ENCODE data around the gene MOB3C.

MOB3C gene

DNA sequence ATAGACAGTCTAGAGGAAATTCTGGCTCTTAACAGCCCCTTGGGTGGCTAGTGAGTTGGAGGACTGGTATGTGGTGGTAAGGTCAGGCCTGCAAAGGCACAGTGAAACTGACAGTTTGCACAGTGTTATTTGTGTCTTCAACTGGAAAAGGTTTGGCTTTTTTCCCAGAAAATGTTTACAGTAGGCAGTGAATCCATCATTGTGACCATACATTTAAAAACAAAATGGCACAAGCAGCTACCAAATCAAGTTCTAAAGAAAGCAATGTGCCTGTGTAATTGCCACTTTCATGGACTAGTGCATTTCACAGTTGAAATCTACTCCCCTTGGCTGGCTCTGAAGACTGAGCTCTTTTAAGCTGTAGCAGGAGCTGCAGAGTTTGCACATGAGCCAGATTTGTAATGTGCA lies 26.8 kb upstream of the MOB3C start:
- TF ChIP-seq, protein P1, sequence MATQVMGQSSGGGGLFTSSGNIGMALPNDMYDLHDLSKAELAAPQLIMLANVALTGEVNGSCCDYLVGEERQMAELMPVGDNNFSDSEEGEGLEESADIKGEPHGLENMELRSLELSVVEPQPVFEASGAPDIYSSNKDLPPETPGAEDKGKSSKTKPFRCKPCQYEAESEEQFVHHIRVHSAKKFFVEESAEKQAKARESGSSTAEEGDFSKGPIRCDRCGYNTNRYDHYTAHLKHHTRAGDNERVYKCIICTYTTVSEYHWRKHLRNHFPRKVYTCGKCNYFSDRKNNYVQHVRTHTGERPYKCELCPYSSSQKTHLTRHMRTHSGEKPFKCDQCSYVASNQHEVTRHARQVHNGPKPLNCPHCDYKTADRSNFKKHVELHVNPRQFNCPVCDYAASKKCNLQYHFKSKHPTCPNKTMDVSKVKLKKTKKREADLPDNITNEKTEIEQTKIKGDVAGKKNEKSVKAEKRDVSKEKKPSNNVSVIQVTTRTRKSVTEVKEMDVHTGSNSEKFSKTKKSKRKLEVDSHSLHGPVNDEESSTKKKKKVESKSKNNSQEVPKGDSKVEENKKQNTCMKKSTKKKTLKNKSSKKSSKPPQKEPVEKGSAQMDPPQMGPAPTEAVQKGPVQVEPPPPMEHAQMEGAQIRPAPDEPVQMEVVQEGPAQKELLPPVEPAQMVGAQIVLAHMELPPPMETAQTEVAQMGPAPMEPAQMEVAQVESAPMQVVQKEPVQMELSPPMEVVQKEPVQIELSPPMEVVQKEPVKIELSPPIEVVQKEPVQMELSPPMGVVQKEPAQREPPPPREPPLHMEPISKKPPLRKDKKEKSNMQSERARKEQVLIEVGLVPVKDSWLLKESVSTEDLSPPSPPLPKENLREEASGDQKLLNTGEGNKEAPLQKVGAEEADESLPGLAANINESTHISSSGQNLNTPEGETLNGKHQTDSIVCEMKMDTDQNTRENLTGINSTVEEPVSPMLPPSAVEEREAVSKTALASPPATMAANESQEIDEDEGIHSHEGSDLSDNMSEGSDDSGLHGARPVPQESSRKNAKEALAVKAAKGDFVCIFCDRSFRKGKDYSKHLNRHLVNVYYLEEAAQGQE (IDR thresholded peaks at IDR 0.05; ENCODE audit: insufficient read depth in 1 of 2, low read depth in 2 of 2, low read length in 2 of 2): no peak
- TF ChIP-seq FOXP2 (optimal IDR thresholded peaks at IDR 0.05; ENCODE audit: borderline replicate concordance, extremely low read depth, extremely low read length, insufficient read depth) (no peak), TAF1 (IDR thresholded peaks at IDR 0.05; ENCODE audit: borderline replicate concordance, insufficient read depth, low read length) (no peak), SIN3A (IDR thresholded peaks at IDR 0.05; ENCODE audit: borderline replicate concordance, insufficient read depth, low read length) (no peak), POLR2AphosphoS5 (IDR thresholded peaks at IDR 0.05; ENCODE audit: low read depth, low read length) (no peak)

DNA sequence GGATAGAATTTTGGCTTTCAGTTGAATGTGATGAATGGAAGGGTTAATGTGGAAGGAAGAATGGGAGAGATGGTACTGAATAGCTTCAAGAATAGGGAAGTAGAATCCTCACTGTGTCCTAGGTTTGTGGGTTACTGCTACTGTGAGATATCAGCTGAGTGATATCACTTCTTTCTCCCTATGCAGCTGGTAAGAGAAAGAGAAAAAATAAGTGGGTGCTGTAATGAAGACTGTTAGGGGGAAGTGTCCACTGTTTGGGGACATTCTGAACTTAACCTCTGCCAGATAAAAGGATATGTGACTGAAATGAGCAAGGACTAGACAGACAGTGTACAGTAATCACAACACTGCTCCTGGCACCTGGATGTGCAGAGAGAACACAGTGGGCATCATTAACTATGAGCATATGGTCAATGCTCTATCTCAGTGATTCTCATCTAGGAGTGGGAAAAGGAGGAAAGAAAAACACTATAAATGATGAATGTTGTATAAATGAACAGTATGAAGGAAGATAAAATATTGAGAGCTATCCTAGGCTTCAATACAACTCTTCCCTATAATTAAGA lies 25.6 kb upstream of the MOB3C start:
- TF ChIP-seq FOXP2 (optimal IDR thresholded peaks at IDR 0.05; ENCODE audit: borderline replicate concordance, extremely low read depth, extremely low read length, insufficient read depth) (no peak), POLR2AphosphoS5 (IDR thresholded peaks at IDR 0.05; ENCODE audit: low read depth, low read length) (no peak), TAF1 (IDR thresholded peaks at IDR 0.05; ENCODE audit: borderline replicate concordance, insufficient read depth, low read length) (no peak), SIN3A (IDR thresholded peaks at IDR 0.05; ENCODE audit: borderline replicate concordance, insufficient read depth, low read length) (no peak)

GRCh38 chr1:46639547-46639946 lies 22.9 kb upstream of the MOB3C start:
- no peak for TF ChIP-seq FOXP2 (optimal IDR thresholded peaks at IDR 0.05; ENCODE audit: borderline replicate concordance, extremely low read depth, extremely low read length, insufficient read depth)
- TF ChIP-seq SIN3A (IDR thresholded peaks at IDR 0.05; ENCODE audit: borderline replicate concordance, insufficient read depth, low read length): no peak
- TF ChIP-seq, protein P1 (IDR thresholded peaks at IDR 0.05; ENCODE audit: insufficient read depth in 1 of 2, low read depth in 2 of 2, low read length in 2 of 2): no peak
- TF ChIP-seq TAF1 (IDR thresholded peaks at IDR 0.05; ENCODE audit: borderline replicate concordance, insufficient read depth, low read length): no peak
- no peak for TF ChIP-seq POLR2AphosphoS5 (IDR thresholded peaks at IDR 0.05; ENCODE audit: low read depth, low read length)

- TF ChIP-seq TAF1 (IDR thresholded peaks at IDR 0.05; ENCODE audit: borderline replicate concordance, insufficient read depth, low read length): no peak
- TF ChIP-seq FOXP2 (optimal IDR thresholded peaks at IDR 0.05; ENCODE audit: borderline replicate concordance, extremely low read depth, extremely low read length, insufficient read depth): no peak
- TF ChIP-seq, protein P1 (IDR thresholded peaks at IDR 0.05; ENCODE audit: insufficient read depth in 1 of 2, low read depth in 2 of 2, low read length in 2 of 2): no peak
- no peak for TF ChIP-seq POLR2AphosphoS5 (IDR thresholded peaks at IDR 0.05; ENCODE audit: low read depth, low read length)
Measured at GRCh38 chr1:46638921-46639320, 22.3 kb upstream of the MOB3C start.

DNA sequence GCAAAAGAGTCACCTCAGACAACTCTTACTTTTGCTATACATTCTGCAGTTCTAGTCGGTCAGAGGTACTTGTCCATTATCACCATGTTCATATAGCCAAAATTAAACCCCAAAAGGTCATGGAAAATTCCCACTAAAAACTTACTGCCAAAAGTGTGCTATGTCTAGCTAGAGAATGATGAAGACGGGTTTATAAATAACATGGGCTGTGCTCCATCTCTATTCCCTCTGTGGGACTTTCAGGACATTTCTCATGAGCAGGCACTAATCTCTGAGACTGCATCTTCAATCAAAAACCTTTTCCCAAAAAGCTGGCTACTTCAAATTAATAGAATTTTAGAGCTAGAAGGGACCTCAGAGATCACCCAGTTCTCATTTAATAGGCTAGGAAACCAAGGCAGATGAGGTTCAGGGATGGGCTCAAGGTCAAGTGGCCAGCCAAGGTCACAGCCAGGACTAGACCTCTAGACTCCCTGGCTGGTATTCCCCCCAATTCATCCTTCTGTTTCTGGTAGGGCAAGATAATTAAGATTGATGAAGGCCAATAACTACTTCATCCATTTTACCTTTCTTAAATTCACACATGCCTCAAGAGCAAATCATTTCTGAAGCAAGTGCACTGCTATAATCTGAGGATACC lies 21.0 kb upstream of the MOB3C start:
- no peak for TF ChIP-seq TAF1 (IDR thresholded peaks at IDR 0.05; ENCODE audit: borderline replicate concordance, insufficient read depth, low read length)
- no peak for TF ChIP-seq SIN3A (IDR thresholded peaks at IDR 0.05; ENCODE audit: borderline replicate concordance, insufficient read depth, low read length)
- TF ChIP-seq POLR2AphosphoS5 (IDR thresholded peaks at IDR 0.05; ENCODE audit: low read depth, low read length): no peak
- TF ChIP-seq, protein P1 (IDR thresholded peaks at IDR 0.05; ENCODE audit: insufficient read depth in 1 of 2, low read depth in 2 of 2, low read length in 2 of 2): no peak
- no peak for TF ChIP-seq FOXP2 (optimal IDR thresholded peaks at IDR 0.05; ENCODE audit: borderline replicate concordance, extremely low read depth, extremely low read length, insufficient read depth)
